HG02870 (cell line): ENCODE results near the gene TLE5.
A peak's percentile ranks its signal among the peaks of the same experiment; 100 is the strongest.
"Not testable (repeated sequence)": the region's sequence is repeated elsewhere in the genome, so short reads cannot be mapped to it uniquely, and the experiment has no call there.

ENCODE experiments used
- ATAC-seq: cut with Tn5 transposase; IDR thresholded peaks from one replicate; pipeline ENCODE4 v1.9.1; 2021; ENCODE audit warnings: mild to moderate bottlenecking, moderate library complexity; ENCODE audit not compliant: unreplicated experiment

TLE5 gene

DNA sequence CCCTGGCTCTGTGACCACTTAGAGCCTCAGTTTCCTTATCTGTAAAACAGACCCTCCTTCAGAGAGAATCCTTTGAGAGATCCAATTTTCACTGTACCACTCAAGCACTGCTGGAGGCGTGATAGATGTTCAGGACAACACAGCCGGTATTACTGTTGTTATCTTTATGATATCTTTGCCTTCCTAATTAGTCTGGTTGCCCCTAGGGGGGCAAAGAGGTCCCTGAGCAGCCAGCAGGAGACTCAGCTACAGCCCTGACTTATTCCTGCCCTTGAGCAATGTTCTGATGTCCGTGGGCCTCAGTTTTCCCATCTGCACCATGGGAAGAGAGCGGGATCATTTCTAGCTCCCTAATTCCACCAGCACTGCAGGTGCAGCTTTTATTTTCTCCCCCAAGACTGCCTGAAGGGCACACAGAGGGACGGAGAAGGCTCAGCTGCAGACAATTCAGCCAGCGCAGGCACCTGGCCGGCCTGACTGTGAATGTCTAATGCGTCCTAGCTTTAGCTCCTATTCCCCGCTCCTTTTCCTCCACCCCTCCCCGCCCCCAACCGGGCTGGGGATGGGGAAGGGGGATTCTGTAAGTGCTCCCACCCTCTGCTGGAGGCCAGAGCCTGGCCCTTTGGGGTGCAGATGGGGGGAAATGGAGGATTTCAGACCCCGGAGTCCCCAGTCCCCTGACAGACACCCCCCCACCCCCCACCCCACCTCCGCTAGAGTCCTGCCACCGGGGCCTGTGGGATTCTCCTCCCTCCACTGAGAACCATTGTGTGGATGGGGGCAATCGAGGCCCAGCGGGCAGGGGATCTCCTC, 16.2 kb downstream of the TLE5 start:
- ATAC-seq: no peak

- no peak for ATAC-seq
These were observed 17.1 kb downstream of the TLE5 start for GRCh38 chr19:3045191-3045590.

- ATAC-seq: no peak
These were observed 19.6 kb downstream of the TLE5 start for GRCh38 chr19:3042621-3043267.

- ATAC-seq: no peak
These were observed 20.3 kb downstream of the TLE5 start for GRCh38 chr19:3041761-3042620.

GRCh38 chr19:3041327-3041726, 21.0 kb downstream of the TLE5 start:
- no peak for ATAC-seq

GRCh38 chr19:3039641-3040077, 22.6 kb downstream of the TLE5 start:
- no peak for ATAC-seq

DNA sequence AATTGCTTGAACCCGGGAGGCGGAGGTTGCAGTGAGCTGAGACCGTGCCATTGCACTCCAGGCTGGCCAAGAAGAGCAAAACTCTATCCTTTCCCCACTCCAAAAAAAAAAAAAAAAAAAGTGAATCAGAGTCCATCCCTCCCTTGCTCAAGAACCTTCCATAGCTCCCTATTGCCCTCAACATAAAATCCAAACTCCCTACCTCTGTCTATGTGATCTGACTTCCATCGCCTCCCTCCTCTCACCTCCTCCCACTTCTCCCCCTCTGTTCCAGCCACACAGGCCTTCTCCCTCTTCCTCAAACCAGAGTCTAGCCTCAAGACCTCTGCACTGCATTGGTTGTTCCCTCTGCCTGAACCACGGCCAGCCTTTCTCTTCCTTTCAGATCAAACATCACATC, 23.2 kb downstream of the TLE5 start:
- no peak for ATAC-seq

DNA sequence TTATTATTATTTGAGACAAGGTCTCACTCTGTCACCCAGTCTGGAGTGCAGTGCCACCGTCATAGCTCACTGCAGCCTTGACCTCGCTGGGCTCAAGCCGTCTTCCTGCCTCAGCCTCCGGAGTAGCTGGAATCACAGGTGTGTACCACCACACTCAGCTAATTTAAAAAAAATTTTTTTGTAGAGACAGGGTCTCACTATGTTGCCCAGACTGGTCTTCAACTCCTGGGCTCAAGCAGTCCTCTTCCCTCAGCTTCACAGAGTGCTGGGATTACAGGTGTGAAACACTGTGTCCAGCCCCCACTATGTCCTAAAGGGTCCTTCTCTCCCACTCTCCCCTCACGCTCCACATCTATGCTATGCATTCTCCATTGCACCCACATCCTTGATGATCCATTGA, 24.1 kb downstream of the TLE5 start:
- ATAC-seq: no peak

DNA sequence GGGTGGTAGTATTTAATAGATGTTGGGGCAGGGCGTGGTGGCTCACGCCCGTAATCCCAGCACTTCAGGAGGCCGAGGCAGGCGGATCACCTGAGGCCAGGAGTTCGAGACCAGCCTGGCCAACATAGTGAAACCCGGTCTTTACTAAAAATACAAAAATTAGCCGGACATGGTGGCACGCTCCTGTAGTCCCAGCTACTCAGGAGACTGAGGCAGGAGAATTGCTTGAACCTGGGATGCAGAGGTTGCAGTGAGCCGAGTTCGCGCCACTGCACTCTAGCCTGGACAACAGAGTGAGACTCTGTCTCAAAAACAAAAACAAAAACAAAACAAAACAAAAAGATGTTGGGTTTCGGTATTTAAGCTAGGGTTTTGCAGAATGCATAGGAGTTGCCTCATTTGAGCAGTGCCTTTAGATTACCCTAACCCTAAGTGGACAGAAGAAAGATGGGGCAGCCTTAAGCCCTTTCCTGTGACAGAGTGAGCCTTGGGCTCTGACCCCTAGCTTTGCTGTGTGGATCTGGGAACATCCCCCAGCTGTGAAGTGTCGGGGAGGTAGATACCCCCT, 25.2 kb downstream of the TLE5 start:
- ATAC-seq: not testable (repeated sequence)

- peak; percentile 37 for ATAC-seq
These were observed 25.9 kb downstream of the TLE5 start for GRCh38 chr19:3036119-3036976.

DNA sequence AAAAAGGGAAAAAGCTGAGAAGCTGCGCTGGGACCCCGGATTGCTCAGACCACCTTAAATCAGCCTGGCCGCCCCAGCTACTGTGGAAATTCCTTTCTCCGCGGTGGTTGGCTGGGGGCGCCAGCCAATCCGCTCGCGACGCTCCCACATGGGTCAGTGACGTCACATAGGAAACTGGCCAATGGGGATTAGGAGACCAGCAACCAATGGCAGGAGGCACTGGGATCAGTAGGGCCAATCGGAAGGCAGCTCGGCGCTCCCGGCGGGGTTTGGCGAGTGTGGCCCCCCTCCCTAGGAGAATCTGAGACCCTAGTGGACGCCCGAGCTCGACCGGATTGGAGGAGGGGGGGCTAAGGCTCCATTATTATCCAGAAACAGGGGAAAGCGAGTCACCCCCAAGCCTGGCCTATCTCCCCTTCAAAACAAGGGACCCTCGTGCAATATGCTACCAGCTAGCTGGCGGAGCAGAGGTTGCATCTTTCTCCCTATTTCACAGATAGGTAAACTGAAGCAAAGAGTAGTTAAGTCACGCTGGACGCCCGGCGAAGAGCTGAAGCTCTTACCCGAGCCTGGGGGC, 26.7 kb downstream of the TLE5 start:
- ATAC-seq: peak; percentile 88

- no peak for ATAC-seq
These were observed 27.4 kb downstream of the TLE5 start for GRCh38 chr19:3034656-3035541.

- ATAC-seq: no peak
These were observed 28.0 kb downstream of the TLE5 start for GRCh38 chr19:3034406-3034655.

GRCh38 chr19:3033595-3034405, 28.5 kb downstream of the TLE5 start:
- no peak for ATAC-seq

- no peak for ATAC-seq
These were observed 30.8 kb downstream of the TLE5 start for GRCh38 chr19:3031607-3031867.

- ATAC-seq: no peak
These were observed 33.0 kb downstream of the TLE5 start, which contains the start of gene TLE2 for GRCh38 chr19:3029065-3029923. Gene TLE2, minus strand, starts transcription at chr19:3029280. Its CDS starts 376 bp downstream, at chr19:3028904.

GRCh38 chr19:3028305-3029064, 33.8 kb downstream of the TLE5 start:
- ATAC-seq: no peak
